WTC11 (cell line): ENCODE results near the gene TAF5L. TPM values are rescaled to one million over a fixed set of nuclear protein-coding genes. Genes with fewer than 3 reads are reported as not detected.

Experiments
- ATAC-seq: fragments of 200-7000 bp; cut with Tn5 transposase; 2 replicates; pipeline ENCODE4 v1.10.0; 2021; ENCODE audit warnings: mild to moderate bottlenecking, moderate library complexity
- CTCF ChIA-PET: fragments of 300-600 bp; sonication (Branson Sonifier 250); formaldehyde crosslinking; loops from one replicate; lab custom pipeline; 2021; ENCODE audit warnings: antibody characterized with exemption; lab: Charles Lee
- POLR2A ChIA-PET: fragments of 350-600 bp; sonication (Branson Sonifier 250); formaldehyde crosslinking; loops from one replicate; lab custom pipeline; 2021; ENCODE audit warnings: antibody characterized with exemption; lab: Charles Lee
- DNase-seq: peaks from one replicate; pipeline ENCODE4 v3.0.0; 2021; ENCODE audit warnings: low spot score
- H3K27ac Mint-ChIP-seq: 2 replicates; pipeline ENCODE4 v1.8.0; 2021; ENCODE audit warnings: mixed read lengths
- H3K27me3 Mint-ChIP-seq: 2 replicates; pipeline ENCODE4 v1.8.0; 2021; ENCODE audit warnings: low read depth, mild to moderate bottlenecking, moderate library complexity, mixed read lengths
- H3K36me3 Mint-ChIP-seq: 2 replicates; pipeline ENCODE4 v1.8.0; 2021; ENCODE audit warnings: mixed read lengths
- H3K4me1 Mint-ChIP-seq: 2 replicates; pipeline ENCODE4 v1.8.0; 2022; ENCODE audit warnings: mixed read lengths
- H3K4me3 Mint-ChIP-seq: 2 replicates; pipeline ENCODE4 v1.8.0; 2021; ENCODE audit warnings: mild to moderate bottlenecking, moderate library complexity, mixed read lengths
- H3K9me3 Mint-ChIP-seq: 2 replicates; pipeline ENCODE4 v1.8.0; 2021; ENCODE audit warnings: mixed read lengths
- EMX1 ChIP-seq: fragments of 250-450 bp; sonication (Bioruptor Pico); IDR thresholded peaks from 2 replicates; pipeline ENCODE4 v1.8.0; 2021; ENCODE audit warnings: mild to moderate bottlenecking
- FOXP1 ChIP-seq: sonication (generic); formaldehyde crosslinking; IDR thresholded peaks from 2 replicates; pipeline ENCODE4 v1.8.0; 2022; ENCODE audit warnings: missing genetic modification reagents, mild to moderate bottlenecking, moderate library complexity, borderline replicate concordance
- IRF2 ChIP-seq: sonication (generic); formaldehyde crosslinking; IDR thresholded peaks from 2 replicates; pipeline ENCODE4 v1.8.0; 2022; ENCODE audit warnings: low read depth, missing genetic modification reagents, borderline replicate concordance
- JAZF1 ChIP-seq: fragments of 250-450 bp; sonication (Bioruptor Pico); IDR thresholded peaks from 2 replicates; pipeline ENCODE4 v1.9.0; 2021; ENCODE audit warnings: moderate library complexity, mild to moderate bottlenecking, inconsistent platforms
- KAT7 ChIP-seq: sonication (generic); formaldehyde crosslinking; IDR thresholded peaks from 2 replicates; pipeline ENCODE4 v1.8.1; 2023; ENCODE audit warnings: missing genetic modification reagents, mild to moderate bottlenecking, borderline replicate concordance
- NFATC4 ChIP-seq: fragments of 250-450 bp; sonication (Bioruptor Pico); IDR thresholded peaks from 2 replicates; pipeline ENCODE4 v1.9.0; 2021; ENCODE audit warnings: mild to moderate bottlenecking
- RELA ChIP-seq: sonication (generic); formaldehyde crosslinking; IDR thresholded peaks from 2 replicates; pipeline ENCODE4 v1.8.1; 2022; ENCODE audit warnings: missing genetic modification reagents, mild to moderate bottlenecking, borderline replicate concordance
- ZNF121 ChIP-seq: sonication (generic); formaldehyde crosslinking; IDR thresholded peaks from 2 replicates; pipeline ENCODE4 v1.8.0; 2023; ENCODE audit warnings: missing genetic modification reagents
- total RNA-seq: library from RNA; stranded (reverse); gene quantifications from 3 replicates; pipeline ENCODE4 v1.2.3, GENCODE V29; 2021
- TF ChIP-seq, protein P1 (sequence below): fragments of 250-450 bp; sonication (Bioruptor Pico); conservative IDR thresholded peaks from 2 replicates; pipeline ENCODE4 v1.9.0; 2021; ENCODE audit warnings: mild to moderate bottlenecking
- TF ChIP-seq, protein P2 (sequence below): sonication (generic); formaldehyde crosslinking; IDR thresholded peaks from 2 replicates; pipeline ENCODE4 v1.8.0; 2023; ENCODE audit warnings: missing genetic modification reagents
- TF ChIP-seq, protein P3 (sequence below): fragments of 200-600 bp; IDR thresholded peaks from 2 replicates; pipeline ENCODE4 v1.8.0; 2022; ENCODE audit warnings: antibody characterized with exemption
- TF ChIP-seq, protein P4 (sequence below): fragments of 250-450 bp; sonication (Bioruptor Pico); IDR thresholded peaks from 2 replicates; pipeline ENCODE4 v1.9.0; 2021; ENCODE audit warnings: mild to moderate bottlenecking
- TF ChIP-seq, protein P5 (sequence below): sonication (generic); formaldehyde crosslinking; IDR thresholded peaks from 2 replicates; pipeline ENCODE4 v1.8.1; 2023; ENCODE audit warnings: mild to moderate bottlenecking, missing genetic modification reagents, moderate library complexity
- TF ChIP-seq, protein P6 (sequence below): sonication (generic); formaldehyde crosslinking; conservative IDR thresholded peaks from 2 replicates; pipeline ENCODE4 v1.8.1; 2022; ENCODE audit warnings: mild to moderate bottlenecking, missing genetic modification reagents
- TF ChIP-seq, protein P7 (sequence below): fragments of 250-450 bp; sonication (Bioruptor Pico); IDR thresholded peaks from 2 replicates; pipeline ENCODE4 v1.8.0; 2021; ENCODE audit warnings: mild to moderate bottlenecking
- TF ChIP-seq, protein P8 (sequence below): sonication (generic); formaldehyde crosslinking; IDR thresholded peaks from 2 replicates; pipeline ENCODE4 v1.8.1; 2023; ENCODE audit warnings: mild to moderate bottlenecking, missing genetic modification reagents

TAF5L gene
- total RNA-seq, 1 experiment from 2014 or later: 23.8 TPM

DNA sequence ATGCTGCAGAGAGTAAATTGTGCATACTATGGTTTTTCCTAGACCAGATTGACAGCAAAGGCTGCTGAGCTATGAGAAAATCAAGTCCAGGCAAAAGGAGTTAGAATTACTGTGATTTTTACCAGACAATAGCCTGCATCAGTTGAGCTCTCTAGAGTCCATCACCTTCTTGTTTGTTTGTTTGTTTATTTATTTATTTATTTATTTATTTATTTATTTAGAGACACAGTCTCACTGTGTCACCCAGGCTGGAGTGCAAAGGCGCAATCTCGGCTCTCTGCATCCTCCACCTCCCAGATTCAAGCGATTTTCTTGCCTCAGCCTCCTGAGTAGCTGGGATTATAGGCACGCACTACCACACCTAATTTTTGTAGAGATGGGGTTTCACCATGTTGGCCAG, 43.2 kb downstream of the TAF5L start:
- ChIA-PET POLR2A (no interaction called here), CTCF (interaction anchor here (1.4 to 1.5 kb wide), 2 partner anchors 20 to 266 kb away, joined by 3 to 4 read pairs; no protein-coding TSS in a partner anchor)
- H3K27ac Mint-ChIP-seq: no peak overlapping the region
- TF ChIP-seq EMX1 (CRISPR knock-in tag): no peak
- TF ChIP-seq, protein P1, sequence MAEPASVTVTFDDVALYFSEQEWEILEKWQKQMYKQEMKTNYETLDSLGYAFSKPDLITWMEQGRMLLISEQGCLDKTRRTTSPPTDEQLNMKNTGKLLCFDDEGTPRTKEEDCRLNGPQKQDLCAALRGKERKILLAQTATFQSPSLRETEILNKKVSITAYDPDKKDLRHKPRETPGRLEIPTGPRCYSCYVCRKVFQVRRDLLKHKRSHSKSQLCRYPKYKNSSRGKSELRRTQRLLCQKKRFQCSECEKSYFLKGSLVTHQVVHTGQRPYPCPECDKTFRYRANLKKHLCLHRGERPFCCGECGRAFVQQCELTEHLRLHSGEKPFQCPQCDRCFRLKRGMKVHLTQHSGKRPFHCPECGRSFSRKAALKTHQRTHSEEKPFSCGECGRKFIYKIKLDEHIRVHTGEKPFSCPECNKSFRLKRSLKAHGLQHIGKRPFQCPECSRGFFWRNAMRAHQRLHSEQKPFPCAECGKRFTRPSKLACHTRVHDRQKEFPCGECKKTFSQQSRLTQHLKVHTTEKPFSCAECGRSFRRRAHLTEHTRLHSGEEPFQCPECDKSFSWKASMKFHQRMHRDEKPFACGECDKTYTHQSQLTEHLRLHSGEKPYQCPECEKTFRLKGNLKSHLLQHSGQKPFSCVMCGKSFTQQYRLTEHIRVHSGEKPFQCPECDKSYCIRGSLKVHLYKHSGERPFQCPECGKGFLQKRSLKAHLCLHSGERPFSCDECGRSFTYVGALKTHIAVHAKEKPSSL (CRISPR knock-in tag): no peak
- TF ChIP-seq, protein P2, sequence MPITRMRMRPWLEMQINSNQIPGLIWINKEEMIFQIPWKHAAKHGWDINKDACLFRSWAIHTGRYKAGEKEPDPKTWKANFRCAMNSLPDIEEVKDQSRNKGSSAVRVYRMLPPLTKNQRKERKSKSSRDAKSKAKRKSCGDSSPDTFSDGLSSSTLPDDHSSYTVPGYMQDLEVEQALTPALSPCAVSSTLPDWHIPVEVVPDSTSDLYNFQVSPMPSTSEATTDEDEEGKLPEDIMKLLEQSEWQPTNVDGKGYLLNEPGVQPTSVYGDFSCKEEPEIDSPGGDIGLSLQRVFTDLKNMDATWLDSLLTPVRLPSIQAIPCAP (CRISPR knock-in tag): no peak
- TF ChIP-seq, protein P3, sequence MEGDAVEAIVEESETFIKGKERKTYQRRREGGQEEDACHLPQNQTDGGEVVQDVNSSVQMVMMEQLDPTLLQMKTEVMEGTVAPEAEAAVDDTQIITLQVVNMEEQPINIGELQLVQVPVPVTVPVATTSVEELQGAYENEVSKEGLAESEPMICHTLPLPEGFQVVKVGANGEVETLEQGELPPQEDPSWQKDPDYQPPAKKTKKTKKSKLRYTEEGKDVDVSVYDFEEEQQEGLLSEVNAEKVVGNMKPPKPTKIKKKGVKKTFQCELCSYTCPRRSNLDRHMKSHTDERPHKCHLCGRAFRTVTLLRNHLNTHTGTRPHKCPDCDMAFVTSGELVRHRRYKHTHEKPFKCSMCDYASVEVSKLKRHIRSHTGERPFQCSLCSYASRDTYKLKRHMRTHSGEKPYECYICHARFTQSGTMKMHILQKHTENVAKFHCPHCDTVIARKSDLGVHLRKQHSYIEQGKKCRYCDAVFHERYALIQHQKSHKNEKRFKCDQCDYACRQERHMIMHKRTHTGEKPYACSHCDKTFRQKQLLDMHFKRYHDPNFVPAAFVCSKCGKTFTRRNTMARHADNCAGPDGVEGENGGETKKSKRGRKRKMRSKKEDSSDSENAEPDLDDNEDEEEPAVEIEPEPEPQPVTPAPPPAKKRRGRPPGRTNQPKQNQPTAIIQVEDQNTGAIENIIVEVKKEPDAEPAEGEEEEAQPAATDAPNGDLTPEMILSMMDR: no peak
- TF ChIP-seq, protein P4, sequence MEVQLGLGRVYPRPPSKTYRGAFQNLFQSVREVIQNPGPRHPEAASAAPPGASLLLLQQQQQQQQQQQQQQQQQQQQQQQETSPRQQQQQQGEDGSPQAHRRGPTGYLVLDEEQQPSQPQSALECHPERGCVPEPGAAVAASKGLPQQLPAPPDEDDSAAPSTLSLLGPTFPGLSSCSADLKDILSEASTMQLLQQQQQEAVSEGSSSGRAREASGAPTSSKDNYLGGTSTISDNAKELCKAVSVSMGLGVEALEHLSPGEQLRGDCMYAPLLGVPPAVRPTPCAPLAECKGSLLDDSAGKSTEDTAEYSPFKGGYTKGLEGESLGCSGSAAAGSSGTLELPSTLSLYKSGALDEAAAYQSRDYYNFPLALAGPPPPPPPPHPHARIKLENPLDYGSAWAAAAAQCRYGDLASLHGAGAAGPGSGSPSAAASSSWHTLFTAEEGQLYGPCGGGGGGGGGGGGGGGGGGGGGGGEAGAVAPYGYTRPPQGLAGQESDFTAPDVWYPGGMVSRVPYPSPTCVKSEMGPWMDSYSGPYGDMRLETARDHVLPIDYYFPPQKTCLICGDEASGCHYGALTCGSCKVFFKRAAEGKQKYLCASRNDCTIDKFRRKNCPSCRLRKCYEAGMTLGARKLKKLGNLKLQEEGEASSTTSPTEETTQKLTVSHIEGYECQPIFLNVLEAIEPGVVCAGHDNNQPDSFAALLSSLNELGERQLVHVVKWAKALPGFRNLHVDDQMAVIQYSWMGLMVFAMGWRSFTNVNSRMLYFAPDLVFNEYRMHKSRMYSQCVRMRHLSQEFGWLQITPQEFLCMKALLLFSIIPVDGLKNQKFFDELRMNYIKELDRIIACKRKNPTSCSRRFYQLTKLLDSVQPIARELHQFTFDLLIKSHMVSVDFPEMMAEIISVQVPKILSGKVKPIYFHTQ (CRISPR knock-in tag): no peak
- ATAC-seq (no peak), DNase-seq (no peak)
- H3K4me1 Mint-ChIP-seq: peaks cover 9% of the 10 kb centered on the region
- H3K36me3 Mint-ChIP-seq: no peaks in the 10 kb centered on the region
- no peaks in the 10 kb centered on the region for H3K27me3 Mint-ChIP-seq
- no peaks in the 10 kb centered on the region for H3K9me3 Mint-ChIP-seq
- no peak overlapping the region for H3K4me3 Mint-ChIP-seq

DNA sequence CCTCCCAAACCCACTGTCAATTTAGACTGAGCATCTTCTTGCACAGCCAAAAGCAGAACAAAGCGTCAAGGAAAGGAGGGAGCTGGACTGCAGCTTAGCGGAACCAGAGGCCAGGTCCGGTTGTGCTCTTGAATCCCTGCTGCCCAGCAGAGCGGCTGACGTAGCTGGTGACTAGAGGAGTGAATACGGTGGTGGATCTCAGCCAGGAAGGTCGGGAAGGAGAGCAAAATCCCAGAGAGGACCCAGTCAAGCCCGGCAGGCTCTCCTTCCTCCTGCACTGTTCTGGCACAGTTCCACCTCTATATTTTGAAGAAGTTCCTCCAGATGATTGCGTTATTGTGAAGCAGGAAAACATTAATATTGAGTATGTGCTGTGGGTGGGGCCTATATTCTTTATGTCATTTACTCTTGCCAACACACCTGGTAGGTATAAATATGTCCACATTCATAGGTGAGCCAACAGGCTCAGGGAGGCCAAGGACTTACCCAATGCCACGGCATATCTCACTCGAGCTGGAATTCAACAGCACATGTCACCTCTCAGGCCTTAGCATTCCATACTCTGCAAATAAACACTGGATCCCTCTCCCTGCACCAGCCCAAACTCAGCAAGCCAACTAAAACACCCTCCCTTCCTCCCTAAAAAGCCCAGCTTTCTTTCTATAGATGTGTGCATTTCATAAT, 43.8 kb downstream of the TAF5L start:
- Mint-ChIP-seq H3K36me3 (no peaks in the 10 kb centered on the region), H3K4me3 (no peak overlapping the region), H3K27me3 (no peaks in the 10 kb centered on the region), H3K27ac (no peak overlapping the region)
- POLR2A ChIA-PET: no interaction called here
- ATAC-seq: no peak
- TF ChIP-seq, protein P1 (CRISPR knock-in tag): no peak
- TF ChIP-seq RELA (no peak), NFATC4 (CRISPR knock-in tag) (no peak)
- TF ChIP-seq, protein P5, sequence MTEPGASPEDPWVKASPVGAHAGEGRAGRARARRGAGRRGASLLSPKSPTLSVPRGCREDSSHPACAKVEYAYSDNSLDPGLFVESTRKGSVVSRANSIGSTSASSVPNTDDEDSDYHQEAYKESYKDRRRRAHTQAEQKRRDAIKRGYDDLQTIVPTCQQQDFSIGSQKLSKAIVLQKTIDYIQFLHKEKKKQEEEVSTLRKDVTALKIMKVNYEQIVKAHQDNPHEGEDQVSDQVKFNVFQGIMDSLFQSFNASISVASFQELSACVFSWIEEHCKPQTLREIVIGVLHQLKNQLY: no peak
- TF ChIP-seq, all 79 proteins: peak for 0
- Mint-ChIP-seq H3K9me3 (no peaks in the 10 kb centered on the region), H3K4me1 (peaks cover 9% of the 10 kb centered on the region)
- DNase-seq: no peak
- CTCF ChIA-PET: interaction anchor here (0.7 to 1.5 kb wide), 3 partner anchors 19 to 267 kb away, joined by 3 to 4 read pairs (median 3); partner anchors contain the start of gene ABCB10

DNA sequence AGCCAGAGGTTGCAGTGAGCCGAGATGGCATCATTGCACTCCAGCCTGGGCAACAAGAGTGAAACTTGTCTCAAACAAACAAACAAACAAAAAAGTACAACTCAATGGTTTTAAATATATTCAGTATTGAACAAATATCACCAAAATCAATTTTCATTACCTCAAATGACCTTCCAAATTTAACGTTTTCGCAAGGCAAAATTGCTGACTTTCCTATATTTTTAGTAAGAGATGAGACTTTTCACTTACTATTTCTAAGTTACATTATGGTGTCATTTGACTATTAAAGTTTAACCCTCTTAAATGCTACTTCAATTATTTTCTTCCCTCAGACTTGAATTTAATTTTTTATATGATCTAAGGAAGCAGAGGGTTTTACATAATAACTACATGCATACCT, 44.4 kb downstream of the TAF5L start:
- H3K4me3 Mint-ChIP-seq: no peak overlapping the region
- H3K27me3 Mint-ChIP-seq: no peaks in the 10 kb centered on the region
- ChIA-PET POLR2A (no interaction called here), CTCF (interaction anchor here (0.7 kb wide), 1 partner anchor 23 kb away, joined by 3 read pairs; the partner anchor contains the start of gene ABCB10)
- H3K36me3 Mint-ChIP-seq: no peaks in the 10 kb centered on the region
- peaks cover 9% of the 10 kb centered on the region for H3K4me1 Mint-ChIP-seq
- DNase-seq: no peak
- TF ChIP-seq, protein P6, sequence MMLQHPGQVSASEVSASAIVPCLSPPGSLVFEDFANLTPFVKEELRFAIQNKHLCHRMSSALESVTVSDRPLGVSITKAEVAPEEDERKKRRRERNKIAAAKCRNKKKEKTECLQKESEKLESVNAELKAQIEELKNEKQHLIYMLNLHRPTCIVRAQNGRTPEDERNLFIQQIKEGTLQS (CRISPR knock-in tag): no peak
- TF ChIP-seq ZNF121 (CRISPR knock-in tag): no peak
- TF ChIP-seq FOXP1 (CRISPR knock-in tag): no peak
- no peak for TF ChIP-seq IRF2 (CRISPR knock-in tag)
- TF ChIP-seq, protein P7, sequence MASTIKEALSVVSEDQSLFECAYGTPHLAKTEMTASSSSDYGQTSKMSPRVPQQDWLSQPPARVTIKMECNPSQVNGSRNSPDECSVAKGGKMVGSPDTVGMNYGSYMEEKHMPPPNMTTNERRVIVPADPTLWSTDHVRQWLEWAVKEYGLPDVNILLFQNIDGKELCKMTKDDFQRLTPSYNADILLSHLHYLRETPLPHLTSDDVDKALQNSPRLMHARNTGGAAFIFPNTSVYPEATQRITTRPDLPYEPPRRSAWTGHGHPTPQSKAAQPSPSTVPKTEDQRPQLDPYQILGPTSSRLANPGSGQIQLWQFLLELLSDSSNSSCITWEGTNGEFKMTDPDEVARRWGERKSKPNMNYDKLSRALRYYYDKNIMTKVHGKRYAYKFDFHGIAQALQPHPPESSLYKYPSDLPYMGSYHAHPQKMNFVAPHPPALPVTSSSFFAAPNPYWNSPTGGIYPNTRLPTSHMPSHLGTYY (CRISPR knock-in tag): no peak
- TF ChIP-seq, protein P8, sequence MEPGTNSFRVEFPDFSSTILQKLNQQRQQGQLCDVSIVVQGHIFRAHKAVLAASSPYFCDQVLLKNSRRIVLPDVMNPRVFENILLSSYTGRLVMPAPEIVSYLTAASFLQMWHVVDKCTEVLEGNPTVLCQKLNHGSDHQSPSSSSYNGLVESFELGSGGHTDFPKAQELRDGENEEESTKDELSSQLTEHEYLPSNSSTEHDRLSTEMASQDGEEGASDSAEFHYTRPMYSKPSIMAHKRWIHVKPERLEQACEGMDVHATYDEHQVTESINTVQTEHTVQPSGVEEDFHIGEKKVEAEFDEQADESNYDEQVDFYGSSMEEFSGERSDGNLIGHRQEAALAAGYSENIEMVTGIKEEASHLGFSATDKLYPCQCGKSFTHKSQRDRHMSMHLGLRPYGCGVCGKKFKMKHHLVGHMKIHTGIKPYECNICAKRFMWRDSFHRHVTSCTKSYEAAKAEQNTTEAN (CRISPR knock-in tag): no peak
- TF ChIP-seq KAT7 (CRISPR knock-in tag): no peak
- no peak for TF ChIP-seq JAZF1 (CRISPR knock-in tag)
- no peak for ATAC-seq
- no peak overlapping the region for H3K27ac Mint-ChIP-seq
- no peaks in the 10 kb centered on the region for H3K9me3 Mint-ChIP-seq
